HG02870 (cell line): Measurements from ENCODE around the gene VENTX.

ENCODE experiments used
- ATAC-seq: cut with Tn5 transposase; IDR thresholded peaks from one replicate; pipeline ENCODE4 v1.9.1; 2021; ENCODE audit warnings: mild to moderate bottlenecking, moderate library complexity; ENCODE audit not compliant: unreplicated experiment

VENTX gene

DNA sequence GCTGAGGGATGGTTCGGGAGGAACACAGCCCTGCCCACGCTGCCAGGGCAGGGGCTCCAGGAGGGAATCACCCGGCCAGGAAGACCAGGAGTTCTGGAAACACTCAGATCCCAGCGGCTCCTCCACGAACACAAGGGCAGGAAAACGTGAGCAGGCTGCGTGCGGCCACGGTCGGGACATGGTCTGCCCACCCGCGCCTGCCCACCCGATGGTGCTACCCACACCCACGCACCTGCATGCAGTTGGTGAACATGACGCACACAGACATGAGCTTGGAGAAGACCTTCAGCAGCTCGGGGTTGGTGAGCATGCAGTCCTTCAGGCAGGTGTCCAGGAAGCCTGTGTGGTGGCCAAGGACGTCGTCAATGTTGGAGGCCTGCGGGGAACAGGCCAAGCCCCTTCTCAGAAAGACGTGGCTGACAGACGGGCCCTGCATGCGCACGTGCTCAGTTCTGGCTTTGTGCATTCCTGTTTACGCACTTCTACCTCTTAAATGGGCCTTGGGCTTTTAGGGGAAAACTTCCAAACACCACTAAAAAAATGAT lies 45.3 kb downstream of the VENTX start:
- no peak for ATAC-seq

GRCh38 chr10:133283931-133284330 lies 46.3 kb downstream of the VENTX start:
- ATAC-seq = no peak

DNA sequence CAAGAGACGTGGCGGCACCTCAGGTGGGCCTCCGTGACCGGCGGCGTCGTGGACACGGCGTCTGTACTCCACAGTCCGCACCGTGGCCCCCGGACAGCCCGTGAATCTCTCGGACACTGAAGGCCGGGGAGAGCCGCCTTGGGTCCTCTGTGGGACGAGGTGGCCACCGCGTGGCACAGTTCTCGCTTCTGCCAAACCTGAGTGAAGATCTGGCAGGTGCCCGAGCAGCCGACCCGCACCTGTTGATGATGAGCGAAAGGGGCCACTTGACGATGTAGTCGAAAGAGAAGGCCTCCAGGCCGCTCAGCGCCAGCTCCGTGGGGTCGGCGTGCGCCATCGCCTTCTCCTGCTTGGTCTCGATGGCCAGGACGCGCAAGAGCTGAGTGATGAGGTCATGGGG lies 47.6 kb downstream of the VENTX start:
- ATAC-seq = no peak

DNA sequence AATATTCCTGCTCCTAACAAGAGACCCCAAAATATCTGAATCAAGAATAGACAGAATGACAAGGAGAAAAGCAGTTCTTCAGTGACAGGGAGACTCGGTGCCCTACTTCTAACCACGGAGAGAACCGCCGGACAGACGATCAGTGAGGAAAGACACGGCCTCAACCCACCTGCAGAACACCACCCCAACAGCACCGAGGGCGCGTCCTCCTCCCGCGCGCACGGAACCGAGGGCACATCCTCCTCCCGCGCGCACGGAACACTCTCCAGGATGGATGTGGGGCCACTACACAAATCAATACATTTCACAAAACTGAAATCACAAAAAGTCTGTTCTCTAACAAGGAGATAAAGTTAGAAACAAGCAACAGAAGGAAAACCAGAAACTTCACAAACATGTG lies 48.7 kb downstream of the VENTX start:
- no peak for ATAC-seq

GRCh38 chr10:133287832-133288500 lies 50.3 kb downstream of the VENTX start:
- no peak for ATAC-seq

- ATAC-seq = no peak
Measured at GRCh38 chr10:133289761-133290160, 52.1 kb downstream of the VENTX start.
